Measurements from ENCODE around the gene DNAH17. TPM values are rescaled to one million over a fixed set of nuclear protein-coding genes. Genes with fewer than 3 reads are reported as not detected.

DNAH17 gene
- total and polyA plus RNA-seq, 2 donors (not counting 1 experiment from before 2014, with no cell fraction given): 0.01 to 0.12 TPM

DNA sequence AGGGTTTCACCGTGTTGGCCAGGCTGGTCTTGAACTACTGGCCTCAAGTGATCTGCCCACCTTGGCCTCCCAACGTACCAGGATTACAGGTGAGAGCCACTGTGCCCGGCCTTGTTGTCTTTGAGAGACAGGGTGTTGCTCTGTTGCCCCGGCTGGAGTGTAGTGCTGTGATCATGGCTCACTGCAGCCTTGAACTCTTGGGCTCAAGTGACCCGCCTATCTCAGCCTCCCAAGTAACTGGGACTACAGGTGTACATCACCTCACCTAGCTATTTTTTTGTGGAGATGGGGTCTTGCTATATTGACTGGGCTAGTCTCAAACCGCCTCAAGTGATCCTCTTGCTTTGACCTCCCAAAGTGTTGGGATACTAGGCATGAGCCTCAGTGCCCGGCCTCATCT, 130.4 kb downstream of the DNAH17 start:
- TF ChIP-seq EZH2 (IDR thresholded peaks at IDR 0.05; ENCODE audit: borderline replicate concordance, insufficient read depth, low read depth, low read length, poor library complexity, severe bottlenecking) (no peak), CTCF (IDR thresholded peaks at IDR 0.05) (no peak)
- Histone ChIP-seq H3K27me3 (replicated peaks in 1 of 4; ENCODE audit: control extremely low read depth in 1 of 4, control insufficient read depth in 3 of 4, insufficient read depth in 4 of 4, low read length in 3 of 4) (no peaks in the 10 kb centered on the region), H3K9ac (ENCODE audit: low read length) (no peak overlapping the region), H2AFZ (ENCODE audit: insufficient read depth, low read depth, low read length, poor library complexity, severe bottlenecking) (no peak overlapping the region), H3K9me3 (ENCODE audit: control extremely low read depth in 1 of 3, control insufficient read depth in 2 of 3, insufficient read depth in 1 of 3, low read length in 2 of 3) (no peaks in the 10 kb centered on the region), H3K36me3 (replicated peaks in 1 of 2; ENCODE audit: control extremely low read depth in 1 of 2, control insufficient read depth in 1 of 2, extremely low read depth in 1 of 2, insufficient read depth in 2 of 2, low read length in 1 of 2) (no peaks in the 10 kb centered on the region), H4K20me1 (ENCODE audit: control insufficient read depth, insufficient read depth, low read length, poor library complexity, severe bottlenecking) (no peaks in the 10 kb centered on the region), H3K4me1 (ENCODE audit: control insufficient read depth in 2 of 2, insufficient read depth in 2 of 2, low read length in 2 of 2) (peaks cover 0 to 3% of the 10 kb centered on the region in 2 donors), H3K4me2 (replicated peaks; ENCODE audit: low read depth, low read length, poor library complexity, severe bottlenecking) (no peak overlapping the region), H3K4me3 (ENCODE audit: control extremely low read depth in 1 of 5, extremely low read depth in 1 of 5, insufficient read depth in 1 of 5, low read depth in 2 of 5, low read length in 4 of 5) (no peak overlapping the region), H3K27ac (ENCODE audit: low read length in 2 of 2) (no peak overlapping the region), H3K79me2 (ENCODE audit: control insufficient read depth, insufficient read depth, low read length) (no peaks in the 10 kb centered on the region)
- Mint-ChIP-seq H3K9me3 (ENCODE audit: insufficient read depth) (no peaks in the 10 kb centered on the region), H3K27ac (no peak overlapping the region), H3K4me3 (no peak overlapping the region), H3K27me3 (peaks cover 8% of the 10 kb centered on the region), H3K4me1 (peaks cover 4% of the 10 kb centered on the region)
- DNase-seq (no peak), ATAC-seq (ENCODE audit: low read depth) (no peak)
- intact Hi-C loops (cut with micrococcal nuclease): loop anchor here (10.0 kb wide), 1 partner anchor 398 kb away; the partner anchor contains the start of gene USP36
- POLR2A ChIA-PET: no interaction called here
- 96% methylated on average over 6 of the region's 7 CpGs for WGBS (ENCODE audit: insufficient coverage)
- CTCF ChIA-PET: interaction anchor here (0.6 to 4.0 kb wide), 2 partner anchors 353 to 570 kb away, joined by 3 to 13 read pairs; no protein-coding TSS in a partner anchor

DNA sequence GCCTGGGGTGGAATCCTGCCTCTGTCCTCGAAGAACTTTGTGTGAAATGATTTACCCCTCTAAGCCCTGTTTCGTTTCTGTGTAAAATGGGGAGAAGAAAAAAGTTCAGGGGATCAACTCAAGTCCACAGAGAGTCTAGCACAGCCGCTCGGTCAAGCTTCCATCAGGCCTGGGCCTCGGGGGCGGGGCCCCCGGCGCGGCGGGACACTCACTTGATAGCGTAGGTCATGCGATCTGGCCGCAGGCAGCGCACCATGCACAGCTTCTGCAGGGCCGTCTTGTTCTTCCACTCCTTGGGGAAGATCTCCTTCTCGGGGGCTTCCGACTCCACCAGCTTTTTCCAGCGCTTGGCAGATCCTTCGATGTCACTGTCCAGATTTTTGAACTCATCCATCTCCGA, 132.8 kb downstream of the DNAH17 start:
- ATAC-seq (ENCODE audit: low read depth): no peak

More for the DNA sequence above, 132.8 kb downstream of the DNAH17 start:
- H3K9me3 Mint-ChIP-seq (ENCODE audit: insufficient read depth): no peaks in the 10 kb centered on the region
- CTCF ChIA-PET: interaction anchor here (0.8 to 4.0 kb wide), 4 partner anchors 22 to 355 kb away, joined by 3 to 13 read pairs (median 5); no protein-coding TSS in a partner anchor
- peaks cover 8% of the 10 kb centered on the region for H3K27me3 Mint-ChIP-seq
- DNase-seq: no peak
- Histone ChIP-seq H3K4me1 (ENCODE audit: control insufficient read depth in 2 of 2, insufficient read depth in 2 of 2, low read length in 2 of 2) (no peaks in the 10 kb centered on the region), H3K4me3 (ENCODE audit: control extremely low read depth in 1 of 5, extremely low read depth in 1 of 5, insufficient read depth in 1 of 5, low read depth in 2 of 5, low read length in 4 of 5) (no peak overlapping the region), H3K79me2 (ENCODE audit: control insufficient read depth, insufficient read depth, low read length) (no peaks in the 10 kb centered on the region), H3K27me3 (replicated peaks in 1 of 4; ENCODE audit: control extremely low read depth in 1 of 4, control insufficient read depth in 3 of 4, insufficient read depth in 4 of 4, low read length in 3 of 4) (no peaks in the 10 kb centered on the region), H3K9ac (ENCODE audit: low read length) (no peak overlapping the region), H3K4me2 (replicated peaks; ENCODE audit: low read depth, low read length, poor library complexity, severe bottlenecking) (no peak overlapping the region), H3K27ac (ENCODE audit: low read length in 2 of 2) (no peak overlapping the region), H3K9me3 (ENCODE audit: control extremely low read depth in 1 of 3, control insufficient read depth in 2 of 3, insufficient read depth in 1 of 3, low read length in 2 of 3) (no peaks in the 10 kb centered on the region), H4K20me1 (ENCODE audit: control insufficient read depth, insufficient read depth, low read length, poor library complexity, severe bottlenecking) (no peaks in the 10 kb centered on the region), H3K36me3 (replicated peaks in 1 of 2; ENCODE audit: control extremely low read depth in 1 of 2, control insufficient read depth in 1 of 2, extremely low read depth in 1 of 2, insufficient read depth in 2 of 2, low read length in 1 of 2) (no peaks in the 10 kb centered on the region), H2AFZ (ENCODE audit: insufficient read depth, low read depth, low read length, poor library complexity, severe bottlenecking) (no peak overlapping the region)
- POLR2A ChIA-PET: no interaction called here
- intact Hi-C loops (cut with micrococcal nuclease): loop anchor here (10.0 kb wide), 1 partner anchor 400 kb away; the partner anchor contains the start of gene USP36
- no peak for TF ChIP-seq EZH2 (IDR thresholded peaks at IDR 0.05; ENCODE audit: borderline replicate concordance, insufficient read depth, low read depth, low read length, poor library complexity, severe bottlenecking)
- no peak for TF ChIP-seq CTCF (IDR thresholded peaks at IDR 0.05)
- 91% methylated on average over 20 of the region's 20 CpGs for WGBS (ENCODE audit: insufficient coverage)
- no peak overlapping the region for H3K27ac Mint-ChIP-seq
- no peaks in the 10 kb centered on the region for H3K4me1 Mint-ChIP-seq
- no peak overlapping the region for H3K4me3 Mint-ChIP-seq
